HFFc6 (cell line): ENCODE data around the gene C1QTNF8. TPM values are rescaled to one million over a fixed set of nuclear protein-coding genes. Genes with fewer than 3 reads are reported as not detected.

Experiments
- DNase-seq: peaks from one replicate; pipeline ENCODE4 v3.0.0-alpha.2; 2018
- H3K27ac Mint-ChIP-seq: 2 replicates; pipeline ENCODE4 v1.8.0; 2020; ENCODE audit warnings: mild to moderate bottlenecking, mixed read lengths
- H3K27me3 Mint-ChIP-seq: 2 replicates; pipeline ENCODE4 v1.8.0; 2021; ENCODE audit warnings: mild to moderate bottlenecking, moderate library complexity, mixed read lengths; ENCODE audit not compliant: insufficient read depth
- H3K36me3 Mint-ChIP-seq: 2 replicates; pipeline ENCODE4 v1.8.0; 2021; ENCODE audit warnings: low read depth, mixed read lengths
- H3K4me1 Mint-ChIP-seq: 2 replicates; pipeline ENCODE4 v1.8.0; 2020; ENCODE audit warnings: low read depth, mixed read lengths
- H3K4me3 Mint-ChIP-seq: 2 replicates; pipeline ENCODE4 v1.8.0; 2020; ENCODE audit warnings: mild to moderate bottlenecking, moderate library complexity, mixed read lengths
- H3K9me3 Mint-ChIP-seq: 2 replicates; pipeline ENCODE4 v1.8.0; 2020; ENCODE audit warnings: mild to moderate bottlenecking, mixed read lengths
- CTCF ChIP-seq: fragments of 200-600 bp; sonication (generic); IDR thresholded peaks from 2 replicates; pipeline ENCODE4 v1.5.0; 2021; ENCODE audit warnings: antibody characterized with exemption, mild to moderate bottlenecking
- total RNA-seq, 6 experiments: library from RNA; stranded (reverse); fragmentation: NEBNext Ultra II Directional; extraction: Animal tissue kit (Norgen Biotek cat#: 25700); gene quantifications; 2 replicates in 1 of 6; 3 replicates in 5 of 6; pipeline ENCODE4 v1.2.3, GENCODE V29; 2021

Gene C1QTNF8
- total RNA-seq, 6 experiments from 2014 or later = not detected

GRCh38 chr16:1122398-1122765 lies 26.3 kb upstream of the C1QTNF8 start:
- H3K27me3 Mint-ChIP-seq = no peaks in the 10 kb centered on the region
- H3K27ac Mint-ChIP-seq = no peak overlapping the region
- H3K4me1 Mint-ChIP-seq = no peaks in the 10 kb centered on the region
- no peak for TF ChIP-seq CTCF
- H3K9me3 Mint-ChIP-seq = no peaks in the 10 kb centered on the region
- H3K4me3 Mint-ChIP-seq = no peak overlapping the region
- no peak for DNase-seq
- H3K36me3 Mint-ChIP-seq = no peaks in the 10 kb centered on the region

- DNase-seq = no peak
- no peak for TF ChIP-seq CTCF
- no peaks in the 10 kb centered on the region for H3K27me3 Mint-ChIP-seq
- H3K4me3 Mint-ChIP-seq = no peak overlapping the region
- no peaks in the 10 kb centered on the region for H3K36me3 Mint-ChIP-seq
- H3K27ac Mint-ChIP-seq = no peak overlapping the region
- H3K9me3 Mint-ChIP-seq = no peaks in the 10 kb centered on the region
- H3K4me1 Mint-ChIP-seq = no peaks in the 10 kb centered on the region
Measured at GRCh38 chr16:1121601-1122397, 25.8 kb upstream of the C1QTNF8 start.

GRCh38 chr16:1121009-1121408 lies 25.0 kb upstream of the C1QTNF8 start:
- Mint-ChIP-seq H3K4me1 (no peaks in the 10 kb centered on the region), H3K9me3 (no peaks in the 10 kb centered on the region), H3K36me3 (no peaks in the 10 kb centered on the region), H3K27me3 (no peaks in the 10 kb centered on the region), H3K4me3 (no peak overlapping the region), H3K27ac (no peak overlapping the region)
- no peak for DNase-seq
- TF ChIP-seq CTCF = no peak

- H3K4me1 Mint-ChIP-seq = no peaks in the 10 kb centered on the region
- TF ChIP-seq CTCF = no peak
- H3K4me3 Mint-ChIP-seq = no peak overlapping the region
- H3K36me3 Mint-ChIP-seq = no peaks in the 10 kb centered on the region
- no peak for DNase-seq
- H3K27ac Mint-ChIP-seq = no peak overlapping the region
- H3K9me3 Mint-ChIP-seq = no peaks in the 10 kb centered on the region
- H3K27me3 Mint-ChIP-seq = no peaks in the 10 kb centered on the region
Measured at GRCh38 chr16:1120577-1120941, 24.5 kb upstream of the C1QTNF8 start.

- Mint-ChIP-seq H3K36me3 (no peaks in the 10 kb centered on the region), H3K27ac (no peak overlapping the region), H3K9me3 (no peaks in the 10 kb centered on the region), H3K4me1 (no peaks in the 10 kb centered on the region), H3K4me3 (no peak overlapping the region), H3K27me3 (no peaks in the 10 kb centered on the region; the same call in 1 of the 2 replicates)
- no peak for TF ChIP-seq CTCF
- DNase-seq = no peak
Measured at GRCh38 chr16:1119766-1120576, 23.9 kb upstream of the C1QTNF8 start.
